Calu3 (cell line): ENCODE data around the gene PHLPP2. TPM values are rescaled to one million over a fixed set of nuclear protein-coding genes. Genes with fewer than 3 reads are reported as not detected.

Experiments used
- BruUV-seq: library from RNA; stranded (reverse); fragments of 400-500 nt; replicated peaks from 2 replicates; lab custom pipeline; 2021; lab: Mats Ljungman, UMichigan
- CTCF ChIA-PET: fragments of 300-600 bp; sonication (Branson Sonifier 250); formaldehyde crosslinking; loops from one replicate; lab custom pipeline; 2022; ENCODE audit warnings: antibody characterized with exemption; lab: Charles Lee
- DNase-seq: peaks from one replicate; pipeline ENCODE4 v3.0.0; 2022
- H3K27ac Mint-ChIP-seq: one replicate; pipeline ENCODE4 v1.8.0; 2022; ENCODE audit warnings: mixed read lengths; ENCODE audit not compliant: unreplicated experiment
- H3K27me3 Mint-ChIP-seq: one replicate; pipeline ENCODE4 v1.8.0; 2022; ENCODE audit warnings: mixed read lengths; ENCODE audit not compliant: unreplicated experiment
- H3K36me3 Mint-ChIP-seq: one replicate; pipeline ENCODE4 v1.8.0; 2022; ENCODE audit warnings: mild to moderate bottlenecking, moderate library complexity, mixed read lengths; ENCODE audit not compliant: insufficient read depth, unreplicated experiment
- H3K4me1 Mint-ChIP-seq: one replicate; pipeline ENCODE4 v1.8.0; 2022; ENCODE audit warnings: mild to moderate bottlenecking, low read depth, mixed read lengths; ENCODE audit not compliant: unreplicated experiment
- H3K4me3 Mint-ChIP-seq: one replicate; pipeline ENCODE4 v1.8.0; 2022; ENCODE audit warnings: mild to moderate bottlenecking, low read depth, moderate library complexity, mixed read lengths; ENCODE audit not compliant: unreplicated experiment
- H3K9me3 Mint-ChIP-seq: one replicate; pipeline ENCODE4 v1.8.0; 2022; ENCODE audit warnings: low read depth, mixed read lengths; ENCODE audit not compliant: unreplicated experiment
- intact Hi-C: fragments of 100-400 bp; cut with micrococcal nuclease; formaldehyde crosslinking; loops from one replicate; pipeline ENCODE4 v1.10.0; 2022; ENCODE audit not compliant: unreplicated experiment
- total RNA-seq: library from RNA; stranded (reverse); gene quantifications from 2 replicates; pipeline ENCODE4 v1.2.3, GENCODE V29; 2022
- TF ChIP-seq, protein P1 (sequence below): fragments of 200-600 bp; IDR thresholded peaks from one replicate; pipeline ENCODE4 v1.8.0; 2022; ENCODE audit warnings: antibody characterized with exemption; ENCODE audit not compliant: unreplicated experiment

PHLPP2 gene
- total RNA-seq, 1 experiment from 2014 or later, result 10.0 TPM

DNA sequence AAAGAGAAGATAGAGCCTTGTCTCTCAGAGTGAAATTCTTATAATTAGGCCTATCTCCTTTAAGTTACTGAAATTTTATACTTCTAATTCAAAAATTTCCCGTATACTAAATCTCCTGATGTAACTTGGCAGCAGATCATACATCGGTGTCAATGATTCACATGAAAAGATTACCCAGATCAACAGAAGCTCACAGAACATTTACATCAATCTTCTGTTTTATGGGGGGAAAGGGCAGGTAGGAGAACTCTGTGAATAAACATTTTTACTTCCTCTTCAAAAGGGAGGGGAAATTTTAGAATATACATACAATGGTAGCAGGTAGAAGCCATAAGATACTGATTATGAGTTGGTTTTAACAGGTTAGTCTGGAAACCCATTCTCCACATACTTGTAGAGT lies 43.1 kb downstream of the PHLPP2 start:
- TF ChIP-seq, protein P1, sequence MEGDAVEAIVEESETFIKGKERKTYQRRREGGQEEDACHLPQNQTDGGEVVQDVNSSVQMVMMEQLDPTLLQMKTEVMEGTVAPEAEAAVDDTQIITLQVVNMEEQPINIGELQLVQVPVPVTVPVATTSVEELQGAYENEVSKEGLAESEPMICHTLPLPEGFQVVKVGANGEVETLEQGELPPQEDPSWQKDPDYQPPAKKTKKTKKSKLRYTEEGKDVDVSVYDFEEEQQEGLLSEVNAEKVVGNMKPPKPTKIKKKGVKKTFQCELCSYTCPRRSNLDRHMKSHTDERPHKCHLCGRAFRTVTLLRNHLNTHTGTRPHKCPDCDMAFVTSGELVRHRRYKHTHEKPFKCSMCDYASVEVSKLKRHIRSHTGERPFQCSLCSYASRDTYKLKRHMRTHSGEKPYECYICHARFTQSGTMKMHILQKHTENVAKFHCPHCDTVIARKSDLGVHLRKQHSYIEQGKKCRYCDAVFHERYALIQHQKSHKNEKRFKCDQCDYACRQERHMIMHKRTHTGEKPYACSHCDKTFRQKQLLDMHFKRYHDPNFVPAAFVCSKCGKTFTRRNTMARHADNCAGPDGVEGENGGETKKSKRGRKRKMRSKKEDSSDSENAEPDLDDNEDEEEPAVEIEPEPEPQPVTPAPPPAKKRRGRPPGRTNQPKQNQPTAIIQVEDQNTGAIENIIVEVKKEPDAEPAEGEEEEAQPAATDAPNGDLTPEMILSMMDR, result no peak
- Mint-ChIP-seq H3K27ac (no peak overlapping the region), H3K27me3 (no peaks in the 10 kb centered on the region), H3K4me3 (no peak overlapping the region), H3K9me3 (no peaks in the 10 kb centered on the region), H3K4me1 (peaks cover 11% of the 10 kb centered on the region), H3K36me3 (peaks cover 8% of the 10 kb centered on the region)
- DNase-seq, result no peak
- intact Hi-C loops, result no loop called here
- BruUV-seq, result no TSS peak
- CTCF ChIA-PET, result interaction anchor here (0.7 kb wide), 1 partner anchor 26 kb away, joined by 3 read pairs; no protein-coding TSS in a partner anchor

DNA sequence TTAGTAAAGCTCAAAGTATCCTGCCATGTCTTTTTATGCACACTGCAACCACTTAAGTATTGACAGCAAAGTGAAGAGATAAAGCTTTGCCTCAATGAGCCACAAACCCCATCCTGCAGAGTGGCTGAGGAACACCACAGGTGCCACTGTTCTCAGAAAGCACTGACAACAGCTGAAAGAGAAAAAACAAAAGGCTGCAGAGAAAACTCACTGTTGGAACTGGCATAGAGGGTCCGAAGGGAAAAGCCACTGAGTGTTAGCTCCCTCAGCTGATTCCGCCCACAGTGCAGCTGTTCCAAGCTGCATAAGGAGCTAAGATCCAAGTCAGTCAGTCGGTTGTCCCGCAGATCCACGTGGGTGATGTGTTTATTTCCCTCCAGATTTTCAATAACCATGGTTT lies 48.3 kb downstream of the PHLPP2 start:
- Mint-ChIP-seq H3K4me3 (no peak overlapping the region), H3K9me3 (no peaks in the 10 kb centered on the region), H3K27ac (no peak overlapping the region), H3K27me3 (no peaks in the 10 kb centered on the region), H3K4me1 (peaks cover 2% of the 10 kb centered on the region), H3K36me3 (no peaks in the 10 kb centered on the region)
- no TSS peak for BruUV-seq
- TF ChIP-seq, protein P1, result no peak
- no peak for DNase-seq
- intact Hi-C loops, result no loop called here
- CTCF ChIA-PET, result no interaction called here

DNA sequence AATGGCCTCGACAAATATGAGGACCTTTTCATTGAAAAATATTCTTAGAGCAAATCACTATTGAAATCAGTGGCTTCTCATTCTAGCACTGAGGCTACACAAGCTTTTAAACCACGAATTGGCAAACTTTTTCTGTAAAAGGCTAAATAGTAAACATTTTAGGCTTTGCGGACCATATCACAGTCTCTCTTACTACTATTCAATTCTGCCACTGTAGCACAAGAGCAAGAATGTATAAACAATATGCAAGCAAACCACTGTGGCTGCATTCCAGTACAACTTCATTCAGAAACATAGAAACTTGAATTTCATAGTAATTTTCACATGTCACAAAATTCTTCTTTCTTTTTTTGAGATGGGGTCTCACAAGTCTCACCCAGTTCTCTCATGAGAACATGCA lies 49.1 kb downstream of the PHLPP2 start:
- Mint-ChIP-seq H3K27me3 (no peaks in the 10 kb centered on the region), H3K4me1 (no peaks in the 10 kb centered on the region), H3K9me3 (no peaks in the 10 kb centered on the region), H3K36me3 (no peaks in the 10 kb centered on the region), H3K4me3 (no peak overlapping the region), H3K27ac (no peak overlapping the region)
- intact Hi-C loops, result no loop called here
- TF ChIP-seq, protein P1, result no peak
- no peak for DNase-seq
- BruUV-seq, result no TSS peak
- CTCF ChIA-PET, result no interaction called here

DNA sequence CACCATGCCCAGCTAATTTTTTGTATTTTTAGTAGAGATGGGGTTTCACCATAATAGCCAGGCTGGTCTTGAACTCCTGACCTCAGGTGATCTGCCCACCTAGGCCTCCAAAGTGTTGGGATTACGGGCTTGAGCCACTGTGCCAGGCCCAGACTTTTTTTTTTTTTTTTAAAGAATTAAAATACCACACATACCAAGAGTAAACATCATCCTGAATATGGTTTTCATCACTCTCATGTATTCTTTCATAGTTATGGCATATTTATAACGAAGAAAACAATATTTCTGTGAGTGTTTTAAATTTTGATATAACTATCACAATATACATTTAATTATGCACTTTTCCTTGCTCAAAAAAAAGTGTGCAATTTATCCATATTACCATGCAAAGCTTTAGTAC lies 50.3 kb downstream of the PHLPP2 start:
- no peaks in the 10 kb centered on the region for H3K27me3 Mint-ChIP-seq
- no peak for DNase-seq
- no peak overlapping the region for H3K27ac Mint-ChIP-seq
- H3K9me3 Mint-ChIP-seq, result no peaks in the 10 kb centered on the region
- H3K4me1 Mint-ChIP-seq, result no peaks in the 10 kb centered on the region
- intact Hi-C loops, result no loop called here
- TF ChIP-seq, protein P1, result no peak
- CTCF ChIA-PET, result no interaction called here
- no TSS peak for BruUV-seq
- no peaks in the 10 kb centered on the region for H3K36me3 Mint-ChIP-seq
- no peak overlapping the region for H3K4me3 Mint-ChIP-seq

DNA sequence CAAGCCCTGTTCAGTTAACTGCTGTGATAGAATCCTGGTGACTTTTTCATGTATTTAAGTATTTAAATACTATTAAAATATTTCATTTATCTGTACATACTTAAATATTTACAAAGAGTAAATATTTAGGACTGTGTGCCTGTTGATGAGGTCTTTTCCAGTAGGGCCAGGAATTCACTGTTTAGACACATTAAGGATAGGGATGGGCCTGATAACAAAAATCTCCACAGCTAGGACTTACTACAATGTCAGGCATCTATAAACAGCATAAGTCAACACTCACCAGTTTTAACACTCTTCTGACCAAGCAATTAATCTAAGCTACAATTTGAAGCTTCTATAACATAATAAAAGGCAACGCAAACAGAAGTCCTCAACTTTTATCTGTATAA lies 50.9 kb downstream of the PHLPP2 start:
- BruUV-seq, result no TSS peak
- H3K27ac Mint-ChIP-seq, result no peak overlapping the region
- CTCF ChIA-PET, result no interaction called here
- TF ChIP-seq, protein P1, result no peak
- no peak for DNase-seq
- H3K36me3 Mint-ChIP-seq, result no peaks in the 10 kb centered on the region
- no peak overlapping the region for H3K4me3 Mint-ChIP-seq
- intact Hi-C loops, result no loop called here
- H3K4me1 Mint-ChIP-seq, result no peaks in the 10 kb centered on the region
- no peaks in the 10 kb centered on the region for H3K9me3 Mint-ChIP-seq
- H3K27me3 Mint-ChIP-seq, result no peaks in the 10 kb centered on the region
